ENCODE data around the gene GPC6.
"Not testable (repeated sequence)": the region's sequence is repeated elsewhere in the genome, so short reads cannot be mapped to it uniquely, and the experiment has no call there.

The GPC6 gene

DNA sequence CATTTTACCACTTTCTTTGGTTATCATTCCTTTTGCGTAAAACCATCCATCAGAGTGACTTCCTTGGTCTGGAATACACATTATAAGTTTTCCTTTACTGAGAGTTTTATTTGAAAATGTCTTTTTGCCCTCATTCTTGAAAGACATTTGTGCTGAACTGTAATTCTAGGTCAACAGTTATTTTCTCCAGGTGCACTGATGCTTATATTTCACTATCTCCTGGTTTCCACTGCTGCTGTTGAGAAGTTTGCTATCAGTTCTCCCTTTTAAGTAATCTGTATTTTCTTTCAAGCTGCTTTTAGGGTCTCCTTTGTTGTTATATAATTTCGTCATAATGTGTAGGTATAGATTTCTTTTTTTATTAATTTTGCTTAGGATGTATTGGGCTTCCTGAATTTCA lies 1092.9 kb downstream of the GPC6 start:
- DNase-seq: no peak

DNA sequence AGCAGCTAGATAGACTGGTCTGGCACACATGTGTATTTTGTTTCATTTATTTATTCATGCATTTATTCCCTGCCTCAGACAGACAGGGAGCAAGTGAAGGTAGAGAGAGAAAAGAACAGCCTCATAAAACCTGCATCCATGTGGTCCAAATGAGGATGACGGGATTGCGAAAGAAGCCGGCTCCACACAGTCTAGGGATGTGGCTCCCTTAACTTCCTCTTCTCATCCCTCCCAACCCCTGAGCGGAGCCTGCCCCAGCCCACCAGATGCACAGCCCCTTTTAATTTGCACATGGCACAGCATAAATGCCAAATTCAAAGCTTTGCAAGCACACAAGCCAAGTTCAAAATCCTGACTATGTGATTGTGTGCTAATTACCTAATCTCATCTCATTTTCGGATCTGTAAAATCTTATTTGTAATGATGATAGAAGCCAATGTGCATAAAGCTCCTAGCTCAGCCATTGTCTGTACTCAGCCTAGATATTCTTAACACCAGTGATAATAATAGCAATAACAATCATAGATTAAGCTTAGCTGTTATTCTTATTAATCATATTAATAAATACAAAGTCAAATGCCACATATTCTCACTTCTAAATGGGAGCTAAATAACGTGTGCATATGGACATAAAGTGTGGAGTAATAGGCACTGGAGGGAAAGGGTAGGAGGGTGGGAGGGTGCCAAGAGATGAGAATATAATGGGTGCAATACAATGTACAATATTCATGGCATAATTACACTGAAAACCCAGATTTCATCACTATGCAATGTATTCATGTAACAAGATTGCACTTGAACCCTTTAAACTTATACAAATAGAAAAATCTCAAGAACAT lies 1096.5 kb downstream of the GPC6 start:
- DNase-seq: no peak

GRCh38 chr13:94323764-94324758 lies 1097.5 kb downstream of the GPC6 start:
- no peak for DNase-seq

DNA sequence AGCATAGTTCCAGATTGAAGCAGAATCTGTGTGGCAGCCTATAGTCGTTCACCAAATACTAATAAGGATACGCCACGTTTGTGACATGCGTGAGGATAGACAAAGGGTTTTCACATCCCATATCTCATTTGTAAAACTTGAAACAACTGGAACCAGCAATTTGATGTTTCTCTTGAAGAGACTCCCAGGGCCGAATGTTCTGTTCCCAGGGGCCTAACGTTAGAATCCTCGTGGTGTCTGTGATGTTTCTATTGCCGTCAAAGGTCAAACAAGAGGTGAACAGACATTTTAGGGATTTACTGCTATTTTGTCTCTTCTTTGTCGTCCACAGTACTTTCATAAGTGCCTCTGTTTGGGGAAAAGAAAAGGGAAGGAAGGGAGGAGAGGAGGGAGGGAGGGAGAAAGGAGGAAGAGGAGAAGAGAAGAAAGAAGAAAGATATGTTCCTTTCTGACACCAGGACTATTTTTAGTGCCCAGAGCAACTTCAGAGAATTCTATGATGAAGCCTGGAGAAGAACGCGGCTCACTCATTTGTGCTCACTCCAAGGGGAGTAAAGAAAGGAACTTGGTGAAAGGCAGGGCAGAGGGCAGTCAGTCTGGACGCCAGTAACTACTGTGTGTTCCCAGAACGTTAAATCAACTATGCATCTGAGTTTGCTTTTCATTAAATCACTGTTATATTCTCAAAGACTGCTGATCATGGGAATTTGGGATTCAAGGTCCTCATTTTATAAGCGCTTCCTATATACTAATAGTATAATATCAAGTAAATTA lies 1098.3 kb downstream of the GPC6 start:
- DNase-seq: no peak

DNA sequence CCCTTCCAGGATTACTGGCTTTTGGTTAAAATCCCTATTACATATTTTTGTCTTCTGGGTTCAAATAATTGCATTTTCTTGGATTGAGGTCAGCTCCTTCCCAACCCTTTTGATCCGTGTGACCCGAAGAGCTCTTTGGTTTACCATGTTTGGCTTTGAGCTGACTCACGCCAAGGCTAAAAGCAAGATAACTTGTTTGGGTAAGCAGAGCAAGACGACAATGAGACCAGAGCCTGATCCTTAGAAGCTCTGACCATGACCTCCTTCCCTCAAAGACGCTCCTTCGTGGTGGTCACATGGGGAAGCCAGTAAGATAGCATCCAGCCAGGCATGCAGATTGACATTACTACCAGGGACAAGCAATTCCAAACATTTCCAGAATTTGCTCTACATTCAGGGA lies 1099.0 kb downstream of the GPC6 start:
- no peak for DNase-seq

GRCh38 chr13:94327318-94327717 lies 1100.7 kb downstream of the GPC6 start:
- DNase-seq: no peak

DNA sequence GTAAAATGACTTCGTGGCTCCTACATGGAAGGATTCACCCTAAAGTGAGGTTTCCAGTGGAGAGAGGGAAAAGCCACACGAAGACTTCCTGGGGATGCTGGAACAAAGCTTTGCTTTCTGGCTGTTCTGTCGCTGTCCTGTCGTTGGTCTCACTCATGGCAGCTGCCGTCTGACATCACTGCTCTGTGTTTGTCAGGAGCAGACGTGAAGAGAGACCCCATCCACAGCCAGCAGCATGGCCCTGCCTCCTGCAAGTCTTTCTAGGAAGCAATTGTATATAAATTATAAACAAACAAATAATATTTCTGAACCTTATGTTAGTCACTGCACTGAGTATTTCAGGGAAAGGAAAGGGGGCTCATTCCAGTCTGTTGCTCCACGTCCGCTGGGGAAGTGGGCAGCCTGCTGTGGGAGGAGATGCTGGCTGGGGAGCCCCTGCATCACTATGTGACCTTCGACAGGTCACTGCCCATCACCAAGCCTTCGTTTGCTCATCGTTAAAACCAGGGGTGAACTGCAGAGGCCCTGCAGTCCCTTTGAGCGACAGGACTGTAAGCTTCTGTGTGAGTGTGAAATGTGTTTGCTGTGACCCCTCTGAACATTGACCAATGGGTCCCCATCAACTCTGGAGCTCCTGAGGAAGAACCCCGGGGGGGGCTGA lies 1101.9 kb downstream of the GPC6 start:
- DNase-seq: no peak

DNA sequence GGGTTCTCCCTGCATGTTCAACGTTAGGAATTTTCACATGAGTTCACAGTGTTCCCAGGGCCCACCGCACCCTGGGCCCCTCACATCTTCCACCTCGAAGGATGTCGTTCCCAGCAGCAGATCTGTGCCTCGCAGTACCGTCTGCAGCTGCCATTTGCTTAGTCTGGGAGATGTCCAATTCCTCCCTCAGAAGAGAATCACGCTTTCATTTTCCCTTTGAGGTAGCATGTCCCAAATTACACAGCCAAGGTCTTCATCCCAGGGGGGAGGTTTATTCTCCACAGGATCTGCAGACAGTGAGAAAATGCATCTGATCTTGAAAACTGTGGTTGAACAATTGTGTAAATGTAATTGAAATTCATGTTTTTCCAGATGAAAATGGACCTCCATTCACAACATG lies 1102.7 kb downstream of the GPC6 start:
- no peak for DNase-seq

DNA sequence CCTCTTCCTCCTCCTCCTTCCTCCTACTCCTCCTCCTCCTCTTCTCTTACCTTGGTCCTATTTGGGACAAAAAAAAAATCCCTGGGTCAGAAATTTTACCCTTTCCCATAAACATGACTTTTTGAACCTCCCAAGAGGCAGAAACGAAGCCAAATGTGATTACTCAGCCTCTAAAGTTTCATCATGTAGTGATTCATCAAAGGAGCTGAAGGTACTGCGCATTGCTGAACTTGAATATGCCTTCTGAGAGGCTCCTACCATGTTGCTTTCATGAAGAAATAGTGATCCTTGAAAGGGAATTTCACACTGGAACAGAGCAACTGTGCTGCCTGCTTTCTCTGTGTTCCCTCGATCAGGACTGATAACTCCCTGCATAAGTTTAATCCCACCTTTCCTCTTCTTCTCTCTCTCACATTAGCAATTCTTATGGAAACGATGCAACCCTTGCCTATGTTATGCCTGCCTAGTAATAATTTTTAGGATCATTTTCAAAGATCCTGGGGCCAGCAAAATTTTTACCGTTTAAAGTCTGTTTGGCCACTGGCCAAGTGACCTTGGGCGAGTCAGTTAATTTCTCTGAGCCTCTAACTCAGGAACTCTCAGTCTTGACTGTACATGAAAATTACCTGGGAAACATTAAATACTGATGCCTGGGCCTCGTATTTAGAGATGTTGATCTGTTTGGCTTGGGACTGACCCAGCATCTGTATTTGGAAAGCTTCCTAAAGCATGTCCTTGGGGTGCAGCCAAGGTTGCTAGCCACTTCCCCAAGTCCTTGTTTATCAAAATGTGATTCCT lies 1103.3 kb downstream of the GPC6 start:
- no peak for DNase-seq

DNA sequence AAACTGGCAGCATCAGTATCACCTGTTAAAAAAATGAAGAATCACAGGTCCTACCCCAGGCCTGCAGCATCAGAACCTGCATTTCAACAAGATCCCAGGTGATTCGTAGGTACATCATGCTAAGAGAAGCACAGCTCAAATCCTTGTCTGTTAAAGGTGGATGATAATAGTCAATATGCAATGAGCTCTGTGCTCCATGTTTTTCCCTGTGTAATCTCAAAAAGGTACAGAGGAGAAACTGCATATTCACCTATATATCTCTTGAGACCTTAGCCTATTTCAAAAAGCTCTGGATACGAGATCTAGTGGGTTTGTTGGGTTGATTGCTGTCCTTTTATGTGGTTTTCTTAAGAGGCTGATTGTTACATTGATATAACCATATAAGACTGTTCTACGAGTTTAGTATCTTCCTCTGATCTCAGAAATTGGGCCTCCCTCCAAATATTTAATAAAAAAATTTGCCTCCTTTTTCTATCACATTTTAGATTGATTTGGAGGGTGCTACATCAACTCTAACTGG lies 1104.0 kb downstream of the GPC6 start:
- no peak for DNase-seq

DNA sequence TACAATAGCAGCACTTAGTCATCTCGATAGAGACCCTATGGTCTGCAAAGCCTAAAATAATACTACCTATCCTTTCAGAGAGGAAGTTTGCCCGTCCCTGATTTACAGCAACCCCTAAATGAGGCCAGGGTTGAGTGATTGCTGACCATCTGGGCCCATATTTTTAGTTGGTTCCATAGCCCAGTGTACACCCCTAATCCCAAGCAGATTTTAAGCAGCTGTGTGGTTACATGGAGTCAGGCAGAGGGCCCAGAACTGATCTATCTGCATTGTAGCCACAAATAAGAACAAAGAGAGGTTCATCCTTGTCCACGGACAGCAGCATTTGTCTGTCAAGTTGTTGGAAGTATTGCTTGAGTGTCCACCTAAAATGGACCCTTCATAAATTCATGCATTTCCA lies 1104.7 kb downstream of the GPC6 start:
- no peak for DNase-seq

DNA sequence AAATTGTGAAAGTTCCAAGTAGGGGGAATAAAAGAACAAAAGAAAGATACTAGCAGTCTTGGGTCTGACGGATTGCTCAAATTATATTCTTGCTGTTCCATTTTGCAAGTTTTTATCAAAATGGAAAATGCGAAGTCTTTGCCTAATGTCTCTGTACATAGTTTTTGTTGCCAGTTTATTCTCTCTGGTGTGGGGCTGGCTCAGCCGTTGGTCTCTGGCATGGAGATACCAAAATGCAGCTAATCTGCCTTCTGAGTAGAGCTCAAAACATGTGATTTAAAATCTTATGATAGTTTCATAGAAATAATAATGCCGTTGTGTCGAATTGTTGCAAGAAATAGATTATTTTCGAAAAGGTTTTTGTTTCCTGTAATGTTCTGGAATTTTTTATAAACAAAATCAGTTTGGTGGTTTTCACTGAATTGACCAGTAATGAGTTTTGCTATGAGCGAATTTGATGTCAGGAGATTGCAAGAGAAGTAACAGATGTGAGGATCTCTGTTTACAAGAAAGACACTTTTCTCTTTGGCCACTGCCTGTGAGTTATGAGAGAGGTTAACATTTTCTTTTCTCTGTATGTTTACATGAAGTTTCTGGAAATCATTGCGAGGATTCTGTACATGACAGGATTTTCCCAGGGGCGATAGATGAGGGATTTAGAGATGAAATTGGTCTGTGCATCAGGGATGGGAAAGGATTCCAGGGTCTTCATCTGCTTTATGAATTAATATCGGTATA lies 1105.9 kb downstream of the GPC6 start:
- no peak for DNase-seq

GRCh38 chr13:94333131-94333820 lies 1106.7 kb downstream of the GPC6 start:
- no peak for DNase-seq

DNA sequence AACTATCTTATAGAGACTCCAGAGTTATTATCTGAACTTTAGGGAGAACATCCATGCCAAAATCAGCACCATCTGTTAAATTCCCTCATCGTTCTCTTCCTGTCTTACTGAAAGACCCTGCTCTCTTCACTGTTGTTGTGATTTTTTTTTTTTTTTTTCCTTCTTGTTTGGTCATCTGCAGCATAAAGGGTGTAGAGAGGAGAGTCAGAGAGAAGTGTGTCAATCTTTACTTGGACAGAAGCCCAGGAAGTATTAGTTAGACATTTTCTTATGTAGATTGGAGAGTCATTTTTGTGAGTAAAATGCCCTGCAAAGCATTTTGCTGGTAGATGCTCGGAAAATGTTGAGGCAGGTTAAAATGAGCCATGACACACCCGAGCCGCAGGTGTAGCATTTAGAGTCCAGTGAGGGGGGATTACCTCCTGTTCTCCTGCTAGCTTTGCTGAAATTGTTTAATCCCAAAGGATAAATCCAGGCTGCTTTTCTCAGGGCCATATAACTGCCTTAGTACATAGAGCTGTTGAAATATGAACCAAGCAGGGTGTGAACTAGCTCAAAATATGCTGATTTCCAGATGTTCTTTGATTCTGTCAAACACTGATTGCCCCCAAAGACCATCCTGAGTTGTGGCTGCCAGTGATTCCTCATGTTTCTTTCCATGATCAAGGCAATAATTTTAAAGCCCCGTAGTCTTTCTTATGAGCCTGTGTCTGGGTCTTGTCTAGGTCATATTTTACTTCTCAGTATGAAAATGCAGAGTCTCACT lies 1109.3 kb downstream of the GPC6 start:
- no peak for DNase-seq

DNA sequence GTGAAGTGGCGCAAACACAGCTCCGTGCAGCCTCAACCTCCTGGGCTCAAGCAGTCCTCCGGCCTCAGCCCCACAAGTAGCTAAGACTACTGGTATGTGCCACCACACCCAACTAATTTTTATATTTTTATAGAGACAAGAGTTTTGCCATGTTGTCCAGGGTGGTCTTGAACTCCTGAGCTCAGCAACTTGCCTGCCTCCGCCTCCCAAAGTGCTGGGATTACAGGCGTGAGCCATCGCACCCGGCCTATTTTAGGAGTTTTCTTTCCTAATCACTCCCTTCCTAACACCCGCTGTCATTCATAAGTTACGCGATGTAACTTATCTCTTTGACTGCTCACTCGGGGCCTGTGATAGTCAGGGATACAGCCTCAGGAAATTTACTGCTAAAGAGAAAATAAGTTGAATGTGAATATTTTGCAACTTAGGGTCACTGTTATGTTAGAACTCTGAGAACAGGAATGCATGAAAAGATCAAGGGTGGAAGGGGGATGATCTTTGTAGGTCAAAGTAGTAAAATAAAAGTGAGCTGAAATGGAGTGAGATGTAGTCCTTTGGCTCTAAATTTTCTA lies 1112.6 kb downstream of the GPC6 start:
- no peak for DNase-seq

DNA sequence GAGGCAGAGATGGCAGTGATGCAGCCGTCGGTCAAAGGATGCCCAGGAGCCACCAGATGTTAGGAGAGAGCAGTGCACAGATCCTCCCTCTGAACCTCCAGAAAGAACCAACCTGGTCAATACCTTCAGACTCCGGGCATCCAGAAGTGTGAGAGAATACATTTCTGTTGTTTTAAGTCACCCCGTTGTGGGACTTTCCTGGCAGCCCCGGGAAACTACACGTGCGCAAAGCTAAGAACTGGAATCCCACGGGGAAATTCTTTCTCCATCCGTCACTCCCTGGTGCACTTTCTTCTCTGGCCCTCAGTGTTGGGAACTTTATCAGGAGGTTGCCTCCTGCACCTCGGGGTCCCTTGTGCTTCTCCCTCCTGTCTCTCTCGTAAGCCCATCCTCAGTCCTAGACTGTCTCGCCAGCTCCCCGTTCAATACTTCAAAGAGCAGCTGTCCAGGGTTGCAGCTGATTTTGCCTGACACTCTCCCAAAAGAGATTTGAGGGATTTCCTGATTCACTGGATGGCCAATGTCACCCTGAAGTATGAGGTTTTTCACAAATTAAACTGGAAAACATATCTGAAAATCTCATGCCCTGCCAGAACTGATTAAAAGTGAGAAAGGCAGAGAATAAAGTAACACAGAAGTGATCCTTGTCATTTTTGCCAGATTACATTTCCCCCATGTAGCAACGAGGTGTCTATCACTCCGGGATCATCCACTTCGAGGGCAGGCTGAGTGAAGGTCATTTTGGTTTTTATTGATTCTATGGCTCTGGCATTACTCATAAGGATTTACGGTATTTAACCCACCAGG lies 1116.0 kb downstream of the GPC6 start:
- DNase-seq: no peak

- no peak for DNase-seq
These were observed 1116.6 kb downstream of the GPC6 start for GRCh38 chr13:94343243-94343585.

GRCh38 chr13:94343687-94344086 lies 1117.1 kb downstream of the GPC6 start:
- not testable (repeated sequence) for DNase-seq
